HT-29 (cell line): ENCODE results near the gene SPTSSA. TPM values are rescaled to one million over a fixed set of nuclear protein-coding genes. Genes with fewer than 3 reads are reported as not detected.
"Not testable (repeated sequence)": the region's sequence is repeated elsewhere in the genome, so short reads cannot be mapped to it uniquely, and the experiment has no call there.

Source experiments
- DNase-seq: peaks from one replicate; pipeline ENCODE4 v3.0.0-alpha.2; 2015; ENCODE audit warnings: low spot score
- total RNA-seq: library from RNA; depleted of rRNA; stranded (reverse); fragments of >200 nt; shearing (Covaris generic); gene quantifications from 2 replicates; pipeline ENCODE4 v1.2.3, GENCODE V29; 2014; rRNA removed

The SPTSSA gene, protein sequence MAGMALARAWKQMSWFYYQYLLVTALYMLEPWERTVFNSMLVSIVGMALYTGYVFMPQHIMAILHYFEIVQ
- 4.6 and 6.4 TPM in 2 replicates for total RNA-seq

DNA sequence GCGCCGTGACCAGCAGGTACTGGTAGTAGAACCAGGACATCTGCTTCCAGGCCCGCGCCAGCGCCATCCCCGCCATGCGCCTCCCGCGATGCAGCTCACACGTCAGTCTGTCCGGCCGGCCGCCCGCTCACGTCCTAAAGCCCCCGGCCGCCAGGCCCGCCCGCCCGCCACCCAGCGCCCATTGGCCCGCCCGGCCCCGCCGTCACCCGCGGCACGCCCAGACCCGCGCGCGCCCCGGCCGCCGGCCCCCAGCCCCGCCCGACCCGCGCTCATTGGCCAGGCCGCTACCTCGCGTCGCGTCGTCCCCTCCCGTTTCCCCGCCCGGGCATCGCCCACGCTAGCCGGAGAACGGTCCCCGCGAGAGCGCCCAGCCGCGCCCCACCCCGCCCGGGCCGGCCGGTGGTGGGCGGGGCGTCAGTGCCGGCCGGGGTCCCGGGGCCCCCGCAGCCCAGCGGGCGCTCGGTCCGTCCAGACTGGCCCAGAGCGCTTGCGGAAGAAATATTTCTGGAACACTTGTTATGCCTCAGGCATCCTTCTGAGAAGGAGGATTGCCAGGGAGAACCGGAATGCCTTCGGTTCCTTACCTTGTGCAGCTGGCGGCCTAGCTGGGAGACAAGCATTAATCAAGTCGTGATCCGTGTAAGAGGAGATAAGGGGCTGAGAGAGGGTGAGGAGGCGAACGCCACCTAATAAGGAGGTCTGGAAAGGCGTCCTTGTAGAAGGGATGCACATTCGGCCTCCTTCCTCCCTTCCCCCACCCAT lies at the start of gene SPTSSA:
SPTSSA (minus strand) TSS at position 109 of the 762 bp plus-strand sequence; CDS start at position 76, 33 bp downstream.
- peak; percentile 72 for DNase-seq

DNA sequence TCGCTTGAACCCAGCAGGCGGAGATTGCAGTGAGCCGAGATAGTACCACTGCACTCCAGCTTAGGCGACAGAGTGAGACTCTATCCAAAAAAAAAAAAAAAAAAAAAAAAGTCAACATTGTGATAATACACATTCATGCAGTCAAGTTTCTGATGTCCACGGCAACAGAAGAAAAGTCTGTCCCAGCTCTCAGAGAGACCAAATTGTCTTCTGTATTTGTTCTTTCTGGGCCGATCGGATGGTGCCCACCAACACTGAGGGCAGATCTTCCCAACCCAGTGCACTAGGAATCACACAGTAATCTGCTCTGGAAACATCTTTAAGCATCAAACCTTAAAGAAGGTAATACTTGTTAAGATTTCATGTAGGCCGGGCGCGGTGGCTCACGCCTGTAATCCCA lies 45.8 kb upstream of the SPTSSA start:
- DNase-seq = no peak

DNA sequence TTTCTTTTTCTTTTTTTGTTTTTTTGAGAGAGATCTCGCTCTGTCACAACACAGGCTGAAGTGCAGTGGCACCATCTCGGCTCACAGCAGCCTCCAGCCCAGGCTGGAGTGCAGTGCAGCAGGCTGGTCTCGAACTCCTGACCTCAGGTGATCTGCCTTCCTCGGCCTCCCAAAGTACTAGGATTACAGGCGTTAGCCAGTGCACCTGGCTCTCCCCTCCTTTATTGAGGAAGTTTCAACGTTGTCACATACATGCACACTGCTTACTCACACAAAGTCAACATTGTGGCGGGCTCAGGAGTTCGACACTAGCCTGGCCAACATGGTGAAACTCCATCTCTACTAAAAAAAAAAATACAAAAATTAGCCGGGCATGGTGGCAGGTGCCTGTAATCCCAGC lies 45.4 kb upstream of the SPTSSA start:
- DNase-seq = no peak

DNA sequence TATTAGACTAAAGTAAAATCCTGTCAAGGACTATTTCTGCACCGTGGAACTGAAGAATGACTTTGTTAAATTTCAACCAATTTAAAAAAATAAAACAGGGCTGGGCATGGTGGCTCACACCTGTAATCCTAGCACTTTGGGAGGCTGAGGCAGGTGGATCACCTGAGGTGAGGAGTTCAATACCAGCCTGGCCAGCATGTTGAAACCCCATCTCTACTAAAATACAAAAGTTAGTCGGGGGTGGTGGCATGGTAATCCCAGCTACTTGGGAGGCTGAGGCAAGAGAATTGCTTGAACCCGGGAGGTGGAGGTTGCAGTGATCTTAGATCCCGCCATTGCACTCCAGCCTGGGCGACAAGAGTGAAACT lies 43.1 kb upstream of the SPTSSA start:
- not testable (repeated sequence) for DNase-seq

DNA sequence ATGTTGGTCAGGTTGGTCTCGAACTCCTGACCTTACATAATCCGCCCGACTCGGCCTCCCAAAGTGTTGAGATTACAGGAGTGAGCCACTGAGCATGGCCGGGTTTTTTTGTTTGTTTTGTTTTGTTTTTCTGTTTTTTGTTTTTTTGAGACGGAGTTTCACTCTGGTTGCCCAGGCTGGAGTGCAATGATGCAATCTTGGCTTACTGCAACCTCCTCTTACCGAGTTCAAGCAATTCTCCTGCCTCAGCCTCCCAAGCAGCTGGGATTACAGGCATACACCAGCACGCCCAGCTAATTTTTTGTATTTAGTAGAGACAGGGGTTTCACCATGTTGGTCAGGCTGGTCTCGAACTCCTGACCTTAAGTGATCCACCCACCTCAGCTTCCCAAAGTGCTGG lies 42.0 kb upstream of the SPTSSA start:
- DNase-seq = not testable (repeated sequence)

DNA sequence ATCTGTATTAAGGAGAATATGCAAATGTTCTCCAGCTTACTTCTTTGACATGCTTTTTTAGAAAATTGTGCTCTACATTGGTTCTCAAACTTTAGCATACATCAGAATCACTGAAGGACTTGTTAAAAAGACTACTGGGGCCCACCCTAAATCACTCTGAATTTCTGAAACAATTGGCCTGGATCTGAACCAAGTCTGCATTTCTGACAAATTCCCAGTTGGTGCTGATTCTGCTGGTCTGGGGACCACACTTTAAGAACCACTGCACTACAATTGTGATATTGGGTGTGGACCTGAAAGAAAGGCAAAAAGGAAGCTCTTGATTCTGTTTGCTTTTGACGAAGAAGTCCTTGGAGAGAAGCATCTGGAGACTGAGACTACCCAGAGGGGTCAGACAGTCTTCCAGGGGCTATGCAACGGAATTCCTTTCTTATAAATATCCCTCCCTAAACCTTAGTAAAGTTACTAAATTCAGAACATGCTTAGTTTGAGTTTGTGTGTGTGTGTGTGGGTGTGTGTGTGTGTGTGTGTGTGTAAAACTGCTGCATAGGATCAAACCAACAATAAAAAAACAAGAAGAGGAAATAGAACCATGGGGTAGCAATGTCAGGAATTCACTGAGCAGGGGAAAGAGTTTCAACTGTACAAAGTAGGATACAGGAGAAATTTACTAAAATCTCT lies 40.6 kb upstream of the SPTSSA start:
- DNase-seq = no peak

DNA sequence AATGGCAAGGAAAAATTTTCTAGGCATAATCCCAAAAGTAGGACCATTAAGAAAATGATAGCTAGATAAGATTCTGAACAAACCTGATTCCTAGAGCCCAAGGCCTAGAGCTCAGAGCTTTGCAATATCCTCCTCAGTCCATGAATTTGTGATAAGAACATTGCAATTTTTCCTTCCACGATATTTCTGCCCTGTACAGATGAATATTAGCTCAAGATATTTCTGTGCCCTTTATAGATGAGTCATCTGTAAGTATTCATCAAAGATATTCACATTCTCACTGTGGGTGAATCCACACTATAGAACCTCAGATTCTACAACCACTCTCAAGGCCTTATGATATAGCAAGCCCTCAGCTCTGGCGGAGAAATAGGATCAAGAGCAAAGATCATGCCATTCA lies 40.0 kb upstream of the SPTSSA start:
- DNase-seq = no peak

DNA sequence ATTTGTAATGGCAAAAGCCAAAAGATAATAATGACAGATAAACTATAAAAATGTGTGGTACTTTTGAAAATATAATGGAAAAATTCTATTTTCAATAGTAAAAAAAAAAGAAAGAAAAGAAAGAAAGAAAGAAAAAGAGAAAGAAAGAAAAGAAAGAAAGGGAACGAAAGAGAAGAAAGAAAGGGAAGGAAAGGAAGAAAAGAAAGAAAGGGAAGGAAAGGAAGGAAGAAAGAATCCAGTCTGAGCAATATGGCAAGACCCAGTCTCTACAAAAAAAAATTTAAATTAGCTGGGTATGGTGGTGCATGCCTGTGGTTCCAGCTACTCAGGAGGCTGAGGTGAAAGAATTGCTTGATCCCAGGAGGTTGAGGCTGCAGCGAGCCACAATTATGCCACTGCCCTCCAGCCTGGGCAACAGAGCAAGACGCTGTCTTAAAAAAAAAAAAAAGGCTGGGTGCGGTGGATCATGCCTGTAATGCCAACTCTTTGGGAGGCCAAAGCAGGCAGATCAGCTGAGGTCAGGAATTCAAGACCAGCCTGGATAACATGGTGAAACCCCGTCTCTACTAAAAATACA lies 39.1 kb upstream of the SPTSSA start:
- no peak for DNase-seq

DNA sequence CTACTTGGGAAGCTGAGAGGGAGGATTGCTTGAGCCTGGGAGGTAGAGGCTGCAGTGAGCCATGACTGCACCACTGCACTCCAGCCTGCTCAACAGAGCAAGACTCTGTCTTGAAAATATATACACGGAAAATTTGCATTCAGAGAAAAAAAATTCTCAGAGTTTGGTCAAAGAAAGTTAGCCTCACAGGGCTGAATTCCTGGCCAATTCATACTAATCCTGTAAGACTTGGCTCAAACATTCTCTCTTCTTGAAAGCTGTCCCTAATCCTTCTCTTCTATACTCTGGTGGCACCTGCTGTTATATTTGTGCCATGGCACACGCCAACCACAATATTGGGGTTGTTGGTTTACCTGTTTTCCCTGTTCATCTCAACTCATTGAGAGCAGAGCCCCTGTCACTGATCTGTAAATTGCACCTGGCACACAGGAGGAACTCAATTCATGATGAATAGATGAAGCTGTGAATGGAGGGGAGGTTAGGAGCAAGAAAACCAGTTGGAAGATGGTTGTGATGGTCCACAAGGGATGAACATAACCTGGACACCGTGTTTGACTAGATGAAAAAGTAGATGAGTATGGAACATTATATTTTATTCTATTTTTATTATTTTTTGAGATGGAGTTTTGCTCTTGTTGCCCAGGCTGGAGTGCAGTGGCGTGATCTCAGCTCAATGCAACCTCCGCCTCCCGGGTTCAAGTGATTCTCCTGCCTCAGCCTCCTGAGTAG lies 36.8 kb upstream of the SPTSSA start:
- DNase-seq = peak; percentile 62

DNA sequence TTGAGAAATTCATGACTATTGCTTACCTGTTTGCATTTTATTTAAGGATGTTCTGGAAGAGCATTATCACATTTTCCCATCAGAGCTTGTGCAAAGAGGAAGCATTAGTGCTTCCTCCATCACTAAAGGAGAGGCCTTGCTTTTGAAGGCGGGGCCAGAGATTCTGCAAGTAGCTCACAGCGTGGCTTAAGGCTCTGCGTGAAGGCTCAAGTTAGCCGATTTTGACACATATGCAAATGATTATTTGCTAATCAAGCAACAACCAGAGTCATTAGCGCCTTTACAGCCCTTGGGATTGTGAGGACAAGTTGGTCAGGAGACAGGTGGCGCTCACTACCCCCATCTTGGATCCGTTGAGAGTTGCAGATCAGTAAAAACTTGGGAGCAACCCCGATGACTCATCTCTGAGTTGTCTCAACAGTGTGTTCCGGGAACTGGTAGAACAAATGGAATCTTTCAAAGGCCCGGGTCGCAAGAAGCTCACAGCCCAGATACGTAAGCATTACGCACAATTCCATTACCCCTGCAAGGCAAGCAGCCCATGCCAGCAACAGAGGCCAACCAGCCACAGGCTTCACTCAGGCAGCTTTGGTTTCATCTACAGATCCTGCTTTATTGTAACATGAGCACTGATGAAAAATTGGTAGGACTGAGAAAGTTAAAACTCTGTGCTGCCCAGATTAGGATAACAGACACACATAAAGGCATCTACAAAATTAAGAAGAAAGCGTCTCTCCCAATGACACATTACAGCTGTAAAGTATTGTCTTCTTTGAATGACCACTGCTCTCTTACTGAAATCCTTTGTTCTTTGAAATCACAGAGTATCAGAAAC lies 34.9 kb upstream of the SPTSSA start:
- peak; percentile 81 for DNase-seq

DNA sequence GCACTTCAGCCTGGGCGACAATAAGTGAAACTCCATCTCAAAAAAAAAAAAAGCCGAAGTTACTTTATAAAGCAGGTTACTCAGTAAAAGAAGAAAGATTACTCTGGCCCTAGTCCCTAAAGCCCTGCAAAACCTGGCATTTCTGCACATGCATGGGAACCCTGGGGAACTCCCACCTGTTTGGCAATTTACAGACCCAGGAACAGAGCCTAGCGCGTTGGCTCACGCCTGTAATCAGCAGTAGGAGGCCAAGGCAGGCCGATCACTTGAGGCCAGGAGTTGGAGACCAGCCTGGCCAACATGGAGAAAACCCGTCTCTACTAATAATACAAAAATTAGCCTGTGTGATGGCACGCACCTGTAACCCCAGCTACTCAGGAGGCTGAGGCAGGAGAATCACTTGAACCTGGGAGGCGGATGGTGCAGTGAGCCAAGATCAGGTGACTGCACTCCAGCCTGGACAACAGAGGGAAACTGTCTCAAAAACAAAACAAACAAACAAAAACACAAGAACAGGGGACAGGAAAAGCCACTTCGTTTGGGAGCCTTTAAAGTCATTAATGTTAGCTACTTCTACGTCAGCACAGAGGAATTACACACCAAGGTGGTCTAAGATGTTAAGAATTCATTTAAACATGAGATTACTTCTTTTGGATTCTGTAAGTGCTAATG lies 34.1 kb upstream of the SPTSSA start:
- no peak for DNase-seq

DNA sequence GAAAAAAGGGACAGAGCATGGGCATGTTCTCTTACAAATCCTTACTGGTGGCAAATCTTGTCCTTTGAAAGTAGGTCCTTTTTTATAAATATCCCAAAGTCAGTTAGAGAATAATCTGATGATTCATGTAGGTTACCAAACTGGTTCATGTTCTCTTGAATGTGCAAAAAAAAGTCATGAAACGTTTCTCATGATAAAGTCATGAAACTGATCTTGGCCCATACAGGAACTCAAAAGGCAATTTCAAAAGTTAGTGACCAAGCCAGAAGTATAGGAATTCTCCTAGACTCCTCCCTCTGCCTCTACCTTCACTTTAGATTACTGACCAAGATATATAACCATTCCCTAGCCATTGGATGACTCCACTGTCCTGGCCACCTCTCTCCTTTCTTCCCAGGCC lies 27.3 kb upstream of the SPTSSA start:
- no peak for DNase-seq

DNA sequence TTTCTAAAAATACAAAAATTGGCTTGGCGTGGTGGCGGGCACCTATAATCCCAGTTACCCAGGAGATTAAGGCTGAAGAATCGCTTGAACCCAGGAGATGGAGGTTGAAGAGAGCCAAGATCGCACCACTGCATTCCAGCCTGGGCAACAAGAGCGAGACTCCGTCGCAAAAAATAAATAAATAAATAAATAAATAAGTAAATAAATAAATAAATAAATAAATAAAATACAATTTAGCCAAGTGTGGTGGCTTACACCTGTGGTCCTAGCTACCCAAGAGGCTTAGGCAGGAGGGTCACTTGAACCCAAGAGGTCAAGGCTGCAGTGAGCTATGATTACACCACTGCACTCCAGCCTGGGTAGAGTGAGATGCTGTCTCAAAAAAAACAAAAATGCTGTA lies 26.5 kb upstream of the SPTSSA start:
- no peak for DNase-seq

DNA sequence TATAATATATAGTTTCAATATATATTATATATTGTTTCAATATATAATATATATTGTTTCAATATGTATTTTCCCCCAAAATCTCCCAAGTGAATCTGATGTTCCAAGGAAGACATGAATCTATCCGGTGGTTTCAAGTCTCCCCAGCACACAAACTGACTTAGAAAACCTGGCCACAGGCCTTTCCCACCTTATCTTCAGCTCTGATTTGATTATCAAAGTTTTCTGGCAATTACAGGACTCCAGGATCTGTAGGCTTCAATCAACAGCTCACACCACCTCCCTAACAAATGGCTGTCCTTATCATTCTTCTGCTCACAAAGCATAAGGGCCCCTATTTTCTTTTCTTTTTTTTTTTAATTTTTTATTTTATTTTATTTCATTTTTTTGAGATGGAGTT lies 22.7 kb upstream of the SPTSSA start:
- DNase-seq = no peak

DNA sequence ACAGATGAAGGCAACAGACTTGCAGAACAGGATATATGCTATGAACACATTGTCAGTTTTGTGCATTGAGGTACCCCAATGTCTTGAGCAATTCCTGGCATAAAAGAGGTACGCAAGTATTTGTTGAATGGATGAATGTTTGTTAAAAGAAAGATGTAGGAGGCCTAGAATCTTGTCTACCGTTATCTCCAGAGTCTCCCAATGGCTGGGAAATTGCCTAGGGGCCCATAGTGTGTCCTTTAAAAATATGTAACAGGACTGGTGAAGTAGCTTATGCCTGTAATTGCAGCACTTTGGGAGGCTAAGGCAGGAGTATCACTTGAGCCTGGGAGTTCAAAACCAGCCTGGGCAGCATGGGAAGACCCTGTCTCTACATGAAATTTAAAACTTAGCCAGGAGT lies 20.4 kb upstream of the SPTSSA start:
- DNase-seq = no peak

DNA sequence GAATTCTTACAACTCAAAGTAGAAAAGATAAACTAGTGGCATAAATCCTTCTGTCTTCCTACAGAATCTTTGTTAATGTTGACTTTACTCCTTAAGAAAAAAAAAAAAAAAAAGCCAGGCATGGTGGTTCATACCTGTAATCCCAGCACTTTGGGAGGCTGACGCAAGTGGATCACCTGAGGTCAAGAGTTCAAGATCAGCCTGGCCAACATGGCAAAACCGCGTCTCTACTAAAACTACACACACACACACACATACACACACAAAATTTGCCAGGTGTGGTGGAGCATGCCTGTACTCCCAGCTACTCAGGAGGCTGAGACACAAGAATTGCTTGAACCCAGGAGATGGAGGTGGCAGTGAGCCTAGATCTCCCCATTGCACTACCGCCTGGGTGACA lies 17.7 kb upstream of the SPTSSA start:
- no peak for DNase-seq

DNA sequence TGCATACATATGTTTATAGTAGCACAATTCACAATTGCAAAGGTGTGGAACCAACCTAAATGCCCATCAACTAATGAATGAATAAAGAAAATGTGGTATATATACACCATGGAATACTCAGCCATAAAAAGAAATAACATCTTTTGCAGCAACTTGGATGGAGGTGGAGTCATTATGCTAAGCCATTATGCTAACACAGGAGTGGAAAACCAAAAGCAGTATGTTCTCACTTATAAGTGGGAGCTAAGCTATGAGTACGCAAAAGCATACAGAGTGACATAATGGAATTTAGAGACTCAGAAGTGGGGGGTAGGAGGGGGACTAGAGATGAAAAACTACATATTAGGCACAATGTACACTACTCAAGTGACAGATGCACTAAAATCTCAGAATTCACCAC lies 16.2 kb upstream of the SPTSSA start:
- no peak for DNase-seq

DNA sequence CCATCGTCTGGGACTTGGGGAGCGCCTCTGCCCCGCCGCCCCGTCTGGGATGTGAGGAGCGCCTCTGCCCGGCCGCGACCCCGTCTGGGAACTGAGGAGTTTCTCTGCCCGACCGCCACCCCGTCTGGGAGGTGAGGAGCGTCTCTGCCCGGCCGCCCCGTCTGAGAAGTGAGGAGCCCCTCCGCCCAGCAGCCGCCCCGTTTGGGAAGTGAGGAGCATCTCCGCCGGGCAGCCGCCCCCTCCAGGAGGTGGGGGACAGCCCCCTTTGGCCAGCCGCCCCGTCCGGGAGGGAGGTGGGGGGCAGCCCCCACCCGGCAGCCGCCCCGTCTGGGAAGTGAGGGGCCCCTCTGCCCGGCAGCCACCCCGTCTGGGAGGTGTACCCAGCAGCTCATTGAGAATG lies 14.0 kb upstream of the SPTSSA start:
- DNase-seq = not testable (repeated sequence)

DNA sequence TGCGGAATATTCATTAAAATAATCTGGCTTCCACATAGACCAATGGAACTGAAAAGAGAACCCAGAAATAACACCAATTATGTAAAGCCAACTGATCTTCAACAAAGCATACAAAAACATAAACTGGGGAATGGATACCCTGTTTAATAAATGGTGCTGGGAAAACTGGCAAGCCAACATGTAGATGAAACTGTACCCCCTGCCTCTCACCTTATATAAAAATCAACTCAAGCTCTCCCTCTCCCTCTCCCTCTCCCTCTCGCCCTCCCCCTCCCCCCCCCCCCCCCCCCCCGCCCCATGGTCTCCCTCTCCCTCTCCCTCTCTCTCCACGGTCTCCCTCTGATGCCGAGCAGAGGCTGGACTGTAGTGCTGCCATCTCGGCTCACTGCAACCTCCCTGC lies 13.1 kb upstream of the SPTSSA start:
- DNase-seq = no peak

DNA sequence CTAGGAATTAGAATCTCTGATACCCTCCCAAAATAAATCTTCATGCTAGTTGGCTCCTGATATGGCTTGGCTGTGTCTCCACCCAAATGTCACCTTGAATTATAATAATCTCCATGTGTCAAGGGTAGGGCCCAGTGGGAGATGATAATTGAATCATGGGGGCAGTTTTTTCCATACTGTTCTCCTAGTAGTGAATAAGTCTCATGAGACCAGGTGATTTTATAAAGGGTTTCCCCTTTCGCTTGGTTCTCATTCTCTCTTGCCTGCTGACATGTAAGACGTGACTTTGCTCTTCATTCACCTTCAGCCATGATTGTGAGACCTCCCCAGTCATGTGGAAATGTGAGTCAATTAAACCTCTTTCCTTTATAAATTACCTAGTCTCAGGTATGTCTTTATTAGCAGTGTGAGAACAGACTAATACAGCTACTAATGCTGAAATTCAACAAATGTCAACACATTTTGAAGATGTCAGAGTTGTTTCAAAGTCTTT lies 12.2 kb upstream of the SPTSSA start:
- no peak for DNase-seq
